IMR-90 (cell line): ENCODE results near the gene GZMM. TPM values are rescaled to one million over a fixed set of nuclear protein-coding genes. Genes with fewer than 3 reads are reported as not detected.

Experiments used
- ATAC-seq: fragments of 200-7000 bp; cut with Tn5 transposase; 2 replicates; pipeline ENCODE4 v1.9.1; 2020; ENCODE audit warnings: low read depth, mild to moderate bottlenecking, moderate library complexity
- BruUV-seq: library from RNA; stranded (reverse); fragments of 400-500 nt; replicated peaks from 2 replicates; lab custom pipeline; 2021; lab: Mats Ljungman, UMichigan
- CTCF ChIA-PET: fragments of 300-600 bp; formaldehyde crosslinking; extraction: SDS; loops from one replicate; lab custom pipeline; 2021; ENCODE audit warnings: antibody characterized with exemption; lab: Yijun Ruan, JAX
- POLR2A ChIA-PET: fragments of 300-600 bp; sonication (Branson Sonifier 250); formaldehyde crosslinking; loops from one replicate; lab custom pipeline; 2022; ENCODE audit warnings: antibody characterized with exemption; ENCODE audit not compliant: unreplicated experiment; lab: Charles Lee
- DNase-seq: peaks from one replicate; pipeline ENCODE4 v3.0.0; 2013
- H2AFZ ChIP-seq: replicated peaks from 2 replicates; pipeline ENCODE3; 2013; ENCODE audit warnings: low read length, mild to moderate bottlenecking; ENCODE audit not compliant: poor library complexity
- H2AK5ac ChIP-seq: 2 replicates; pipeline ENCODE4 v1.6.1; 2013; ENCODE audit warnings: low read depth, low read length, inconsistent platforms
- H2AK9ac ChIP-seq: replicated peaks from 2 replicates; pipeline ENCODE3; 2013; ENCODE audit warnings: mild to moderate bottlenecking, low read depth, low read length, moderate library complexity; ENCODE audit not compliant: poor library complexity
- H2BK120ac ChIP-seq: 2 replicates; pipeline ENCODE4 v1.6.1; 2013; ENCODE audit warnings: low read depth, low read length, inconsistent platforms
- H2BK15ac ChIP-seq: 3 replicates; pipeline ENCODE4 v1.6.1; 2013; ENCODE audit warnings: low read depth, low read length, inconsistent platforms
- H2BK20ac ChIP-seq: 2 replicates; pipeline ENCODE4 v1.6.1; 2013; ENCODE audit warnings: low read depth, mild to moderate bottlenecking, inconsistent platforms, low read length, moderate library complexity
- H2BK5ac ChIP-seq: 2 replicates; pipeline ENCODE4 v1.6.1; 2013; ENCODE audit warnings: mild to moderate bottlenecking, low read depth, low read length, inconsistent platforms; ENCODE audit not compliant: poor library complexity, severe bottlenecking
- H3K14ac ChIP-seq: replicated peaks from 2 replicates; pipeline ENCODE4 v1.6.1; 2013; ENCODE audit warnings: low read depth, low read length, inconsistent platforms
- H3K18ac ChIP-seq: 2 replicates; pipeline ENCODE4 v1.6.1; 2013; ENCODE audit warnings: low read depth, low read length, control low read depth
- H3K23ac ChIP-seq: 2 replicates; pipeline ENCODE4 v1.6.1; 2013; ENCODE audit warnings: low read depth, low read length, inconsistent platforms
- H3K27ac ChIP-seq: 2 replicates; pipeline ENCODE4 v1.5.1; 2013; ENCODE audit warnings: mild to moderate bottlenecking, control low read depth, low read length; ENCODE audit not compliant: insufficient read depth
- H3K27me3 ChIP-seq: 2 replicates; pipeline ENCODE4 v1.6.1; 2013; ENCODE audit warnings: low read length; ENCODE audit not compliant: control insufficient read depth, insufficient read depth
- H3K36me3 ChIP-seq: 2 replicates; pipeline ENCODE4 v1.6.1; 2013; ENCODE audit warnings: low read length, mixed read lengths; ENCODE audit not compliant: control insufficient read depth, insufficient read depth
- H3K4ac ChIP-seq: 2 replicates; pipeline ENCODE4 v1.6.1; 2013; ENCODE audit warnings: low read depth, low read length, inconsistent platforms
- H3K4me1 ChIP-seq: 2 replicates; pipeline ENCODE4 v1.6.1; 2013; ENCODE audit warnings: low read length, mixed read lengths; ENCODE audit not compliant: control insufficient read depth, insufficient read depth
- H3K4me2 ChIP-seq: 2 replicates; pipeline ENCODE4 v1.6.1; 2013; ENCODE audit warnings: low read depth, mild to moderate bottlenecking, control low read depth, low read length, moderate library complexity
- H3K4me3 ChIP-seq: 2 replicates; pipeline ENCODE4 v1.5.1; 2013; ENCODE audit warnings: low read depth, mild to moderate bottlenecking, control low read depth, low read length, moderate library complexity; ENCODE audit not compliant: insufficient read depth
- H3K56ac ChIP-seq: 2 replicates; pipeline ENCODE4 v1.6.1; 2013; ENCODE audit warnings: low read length, inconsistent platforms; ENCODE audit not compliant: insufficient read depth; ENCODE audit errors: extremely low read depth
- H3K79me1 ChIP-seq, 2 experiments: 2 replicates each; pipeline ENCODE4 v1.6.1; 2013; ENCODE audit warnings: low read length in 2 of 2, inconsistent platforms in 1 of 2, low read depth in 1 of 2
- H3K9ac ChIP-seq: 2 replicates; pipeline ENCODE4 v1.6.1; 2013; ENCODE audit warnings: low read depth, low read length, control low read depth
- H3K9me1 ChIP-seq: 2 replicates; pipeline ENCODE4 v1.6.1; 2013; ENCODE audit warnings: low read length, inconsistent platforms; ENCODE audit not compliant: insufficient read depth
- H3K9me3 ChIP-seq: 2 replicates; pipeline ENCODE4 v1.6.1; 2013; ENCODE audit warnings: low read length; ENCODE audit not compliant: control insufficient read depth, insufficient read depth
- H4K20me1 ChIP-seq: 2 replicates; pipeline ENCODE4 v1.6.1; 2013; ENCODE audit warnings: low read length, inconsistent platforms; ENCODE audit not compliant: insufficient read depth
- H4K5ac ChIP-seq: 2 replicates; pipeline ENCODE4 v1.6.1; 2013; ENCODE audit warnings: mild to moderate bottlenecking, low read depth, low read length, control low read depth
- H4K8ac ChIP-seq, 2 experiments: 2 replicates each; pipeline ENCODE4 v1.6.1; 2013; ENCODE audit warnings: low read depth in 2 of 2, low read length in 2 of 2, control low read depth in 1 of 2, inconsistent platforms in 1 of 2
- H4K91ac ChIP-seq: 2 replicates; pipeline ENCODE4 v1.6.1; 2013; ENCODE audit warnings: low read depth, low read length, inconsistent platforms; ENCODE audit not compliant: insufficient read depth
- MAZ ChIP-seq: IDR thresholded peaks from 2 replicates; pipeline ENCODE4 v1.6.1; 2012; ENCODE audit warnings: low read depth, mild to moderate bottlenecking, low read length, improper control_type of control experiment, moderate library complexity, borderline replicate concordance
- MXI1 ChIP-seq: IDR thresholded peaks from 2 replicates; pipeline ENCODE4 v1.6.1; 2012; ENCODE audit warnings: low read depth, mild to moderate bottlenecking, low read length, moderate library complexity, borderline replicate concordance
- WGBS, 2 experiments: methylation state at CpG; one replicate each; pipeline versions ENCODE4 v1.1.5 to v1.1.7; 2013; ENCODE audit warnings: missing lambda C conversion rate in 2 of 2; ENCODE audit not compliant: insufficient read length in 1 of 2; ENCODE audit errors: extremely low coverage in 2 of 2; 5-methylcytosine and 5-hydroxymethylcytosine counted together
- dilution Hi-C: fragments of 300-500 bp; cut with HindIII; formaldehyde crosslinking; loops from one replicate; pipeline ENCODE4 v1.14.3; 2018; ENCODE audit warnings: low sequenced_read_pairs; ENCODE audit not compliant: unreplicated experiment
- in situ Hi-C: fragments of 300-500 bp; cut with MboI; formaldehyde crosslinking; loops from 3 replicates; pipeline ENCODE4 v1.14.3; 2019; ENCODE audit warnings: low sequenced_read_pairs, inconsistent platforms, mixed read lengths
- intact Hi-C: fragments of 100-400 bp; cut with micrococcal nuclease; formaldehyde crosslinking; loops from 2 replicates; pipeline ENCODE4 v1.10.0; 2022
- polyA plus RNA-seq, 3 experiments: library from polyadenylated mRNA; depleted of rRNA; stranded (reverse); fragments of >200 nt; gene quantifications; 2 replicates each; pipeline ENCODE4 v1.2.3, GENCODE V29; 2012; ENCODE audit warnings: low replicate concordance in 1 of 3
- total RNA-seq: library from RNA; depleted of rRNA; stranded (reverse); fragments of >200 nt; gene quantifications from 2 replicates; pipeline ENCODE4 v1.2.3, GENCODE V29; 2012

GZMM gene
- total and polyA plus RNA-seq, 2 of the 4 experiments (the other 2 are of a cell fraction), result 0.24 TPM; not detected in 1

DNA sequence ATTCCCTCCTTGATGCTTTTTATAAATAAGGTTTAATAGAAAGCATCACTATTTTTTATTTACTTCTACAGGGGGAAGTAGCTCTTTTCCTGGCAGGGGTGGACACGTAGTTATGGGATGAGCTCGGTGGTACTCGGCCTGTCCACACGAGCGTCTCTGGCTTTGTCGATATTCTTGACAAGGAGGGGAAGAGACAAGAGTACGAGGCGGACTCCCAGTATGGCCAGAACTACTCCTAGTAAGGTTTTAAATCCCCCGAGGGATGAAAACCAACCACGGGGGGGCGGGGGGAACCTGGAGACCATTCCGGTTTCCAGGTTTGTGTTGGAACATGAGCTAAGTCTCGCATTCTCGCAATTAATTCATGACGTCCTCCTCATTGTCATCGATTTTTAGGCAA, 23.0 kb downstream of the GZMM start:
- Histone ChIP-seq H3K27ac (no peak overlapping the region), H3K79me1 (peaks cover 0 to 5% of the 10 kb centered on the region in 2 experiments; a peak in 1 of 4 replicates), H3K18ac (no peak overlapping the region), H4K91ac (no peak overlapping the region), H3K4ac (no peak overlapping the region), H3K27me3 (no peaks in the 10 kb centered on the region), H2AK9ac (no peak overlapping the region), H3K9ac (no peak overlapping the region), H2BK5ac (no peak overlapping the region), H3K56ac (no peak overlapping the region), H3K9me3 (no peaks in the 10 kb centered on the region), H4K20me1 (no peaks in the 10 kb centered on the region), H3K23ac (no peak overlapping the region), H2BK15ac (no peak overlapping the region), H3K4me1 (peaks cover 7% of the 10 kb centered on the region; the same call in 1 of the 2 replicates), H4K5ac (no peak overlapping the region), H3K14ac (no peak overlapping the region), H2BK120ac (no peak overlapping the region), H3K36me3 (no peaks in the 10 kb centered on the region), H4K8ac (no peak overlapping the region), H3K4me3 (no peak overlapping the region), H3K4me2 (no peak overlapping the region), H2BK20ac (no peak overlapping the region), H3K9me1 (0 out of 2 replicates have a peak, but pooled peaks cover 4% of the 10 kb centered on the region), H2AK5ac (no peak overlapping the region), H2AFZ (no peak overlapping the region)
- no TSS peak for BruUV-seq
- TF ChIP-seq MXI1 (no peak), MAZ (no peak)
- DNase-seq (no peak), ATAC-seq (no peak)
- ChIA-PET POLR2A (no interaction called here), CTCF (no interaction called here)
- in situ Hi-C loops, result no loop called here
- WGBS, 2 experiments, result no CpG with 5 or more reads among the region's 16 CpGs
- intact Hi-C loops, result no loop called here
- dilution Hi-C loops, result no loop called here
